ENCODE data around the gene SNRPD2.
"Not testable (repeated sequence)": the region's sequence is repeated elsewhere in the genome, so short reads cannot be mapped to it uniquely, and the experiment has no call there.

The SNRPD2 gene

DNA sequence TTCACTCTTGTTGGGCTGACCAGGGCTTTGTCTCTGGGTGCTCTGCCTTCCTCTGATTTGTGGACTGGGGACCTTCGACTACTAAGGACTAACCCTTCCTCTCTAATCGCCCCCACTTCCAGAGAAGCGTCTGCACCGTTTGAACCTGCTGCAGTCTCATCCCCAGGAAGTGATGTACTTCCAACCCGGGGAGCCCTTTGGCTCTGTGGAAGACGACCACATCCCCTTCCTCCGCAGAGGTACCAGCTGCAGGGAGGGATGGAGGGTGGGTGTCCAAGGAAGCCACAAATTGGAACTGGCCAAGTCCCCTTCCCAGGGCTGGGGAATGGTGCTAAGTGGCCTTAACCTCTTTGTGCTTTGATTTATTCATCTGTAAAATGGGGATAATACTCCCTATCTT, 9.9 kb upstream of the SNRPD2 start:
- no peak for DNase-seq

DNA sequence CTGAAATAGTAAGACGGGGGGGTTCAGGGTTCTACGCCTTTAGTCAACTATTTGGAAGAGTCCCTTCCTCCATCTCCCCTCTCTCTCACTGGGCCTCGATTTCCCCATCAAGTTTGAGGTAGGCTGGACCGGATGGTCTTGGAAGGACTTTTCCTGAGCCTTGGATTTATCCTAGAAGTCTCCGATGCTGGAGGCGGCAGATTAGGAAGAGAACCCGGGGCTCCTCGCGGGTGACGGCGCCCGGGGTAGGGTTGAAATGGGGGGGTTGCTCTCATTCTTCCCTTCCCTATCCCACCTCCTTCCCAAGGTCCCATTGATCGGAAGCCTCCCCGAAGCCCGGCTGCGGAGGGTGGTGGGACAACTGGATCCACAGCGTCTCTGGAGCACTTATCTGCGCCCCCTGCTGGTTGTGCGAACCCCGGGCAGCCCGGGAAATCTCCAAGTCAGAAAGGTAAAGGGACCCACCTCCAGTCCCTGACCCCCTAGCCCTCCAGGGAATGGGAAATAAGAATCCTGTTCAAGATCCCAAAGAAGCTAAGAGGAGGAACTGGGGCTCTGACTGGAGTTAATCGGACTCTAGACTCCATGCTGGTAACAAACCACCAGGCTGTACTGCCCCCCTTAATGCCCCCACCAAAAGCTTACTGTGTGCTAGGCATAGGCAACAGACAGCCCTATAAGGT, 1.5 kb upstream of the SNRPD2 start:
- DNase-seq = peak; percentile 75

DNA sequence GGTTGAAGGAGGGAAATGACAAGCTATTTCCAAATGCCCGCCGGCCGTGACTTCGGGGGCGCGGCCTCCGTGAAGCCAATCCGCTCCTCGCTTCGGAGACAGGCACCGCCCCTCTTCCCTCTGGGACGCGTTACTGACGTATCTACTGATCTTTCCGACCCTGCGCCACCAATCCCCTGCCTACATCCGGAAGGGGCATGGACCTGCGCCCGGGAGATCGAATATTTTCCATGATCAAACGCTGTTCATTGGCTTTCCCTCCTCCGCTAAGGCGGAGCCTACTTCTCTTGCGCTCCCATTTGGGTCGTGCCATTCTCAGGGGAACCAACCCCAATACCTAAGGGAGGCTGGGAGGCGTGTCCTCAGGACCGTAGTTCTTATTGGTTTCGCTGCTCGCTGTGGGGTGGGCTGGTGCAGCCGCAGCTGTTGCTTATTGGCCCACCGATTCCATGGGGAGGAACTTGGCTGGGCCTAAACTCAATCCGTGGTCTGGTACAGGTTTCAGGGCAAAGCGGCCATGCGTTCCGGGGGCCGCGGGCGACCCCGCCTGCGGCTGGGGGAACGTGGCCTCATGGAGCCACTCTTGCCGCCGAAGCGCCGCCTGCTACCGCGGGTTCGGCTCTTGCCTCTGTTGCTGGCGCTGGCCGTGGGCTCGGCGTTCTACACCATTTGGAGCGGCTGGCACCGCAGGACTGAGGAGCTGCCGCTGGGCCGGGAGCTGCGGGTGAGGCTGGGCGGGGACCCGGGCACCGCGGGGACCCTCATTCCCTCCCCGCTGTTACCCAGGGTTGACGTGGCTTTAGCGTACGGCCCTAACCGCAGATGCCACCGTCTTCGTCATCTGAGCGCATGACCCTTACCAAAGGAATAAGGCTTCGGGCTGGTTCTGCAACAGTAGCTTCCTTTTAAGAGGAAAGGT, 693 bp upstream of the SNRPD2 start, which contains the start of gene QPCTL:
TSS of gene QPCTL (plus strand) at position 480 of the 919 bp plus-strand sequence. CDS start at position 518, 38 bp downstream.
- DNase-seq = peak; percentile 95 to 98

DNA sequence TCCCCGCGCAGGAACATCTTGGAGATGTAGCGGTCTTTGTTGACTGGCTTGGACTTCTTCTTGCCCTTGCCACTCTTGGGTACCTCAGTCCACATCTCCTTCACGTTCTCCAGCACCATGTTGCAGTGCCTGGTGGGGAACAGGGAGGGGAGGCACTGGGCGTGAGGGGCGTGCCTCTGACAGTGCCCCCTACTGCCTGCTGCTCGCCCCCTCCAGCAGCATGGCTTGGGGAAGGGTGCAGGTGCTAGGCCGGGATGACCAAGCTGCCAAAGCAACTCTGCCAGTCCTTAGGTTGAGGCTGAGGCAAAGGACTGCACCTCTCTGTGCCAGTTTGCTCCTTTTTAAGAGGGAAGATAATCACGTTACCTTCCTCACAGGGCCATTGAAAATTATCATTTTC, 4.2 kb downstream of the SNRPD2 start:
- DNase-seq = no peak

DNA sequence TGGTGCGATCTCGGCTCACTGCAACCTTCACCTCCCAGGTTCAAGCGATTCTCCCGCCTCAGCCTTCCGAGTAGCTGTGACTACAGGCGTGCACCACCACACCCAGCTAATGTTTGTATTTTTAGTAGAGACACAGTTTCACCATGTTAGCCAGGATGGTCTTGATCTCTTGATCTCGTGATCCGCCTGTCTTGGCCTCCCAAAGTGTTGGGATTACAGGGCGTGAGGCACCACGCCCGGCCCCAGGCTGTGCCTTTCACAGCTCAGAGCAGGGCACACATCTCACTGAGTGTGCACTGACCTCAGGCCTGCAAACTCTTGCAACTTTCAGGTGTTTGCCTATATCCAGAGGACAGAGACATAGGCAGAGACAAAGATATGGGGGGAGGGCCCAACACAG, 6.7 kb downstream of the SNRPD2 start:
- DNase-seq = not testable (repeated sequence)

DNA sequence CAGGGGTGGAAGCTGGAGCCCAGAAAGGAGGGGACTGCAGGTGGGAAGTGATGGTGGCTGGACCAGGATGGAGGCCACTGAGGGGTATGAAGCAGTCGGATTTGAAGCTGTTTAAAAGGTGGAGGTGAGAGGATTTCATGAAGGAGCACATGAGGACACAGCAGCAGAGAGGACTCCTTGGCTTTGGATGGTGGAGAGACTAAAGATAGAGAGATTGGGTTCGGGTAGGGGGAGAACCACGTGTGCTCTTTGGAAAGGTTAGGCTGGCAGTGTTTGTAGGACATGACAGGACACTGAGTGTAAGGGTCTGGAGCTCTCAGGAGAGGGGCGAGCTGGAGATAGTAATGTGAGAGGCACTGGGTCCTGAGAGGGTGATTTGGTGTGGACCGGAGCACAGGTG, 8.8 kb downstream of the SNRPD2 start:
- DNase-seq = no peak

DNA sequence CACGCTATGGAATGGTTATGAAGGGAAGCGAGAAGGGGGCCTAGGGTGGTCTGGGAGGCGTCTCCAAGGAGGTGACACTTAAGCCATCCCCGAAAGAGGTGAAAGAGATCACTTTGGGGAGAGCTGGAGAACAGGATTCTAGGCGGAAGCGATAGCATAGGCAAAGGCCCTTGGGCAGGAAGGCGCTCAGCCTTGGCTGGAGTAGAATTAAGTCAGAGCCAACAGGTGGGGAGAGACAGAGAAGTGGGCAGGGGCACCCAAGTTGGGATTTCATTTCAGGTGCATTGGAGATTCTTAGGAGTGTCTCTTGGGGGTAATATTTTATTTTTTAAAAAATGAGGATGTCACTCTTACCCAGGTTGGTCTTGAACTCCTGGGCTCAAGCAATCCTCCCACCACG, 9.6 kb downstream of the SNRPD2 start:
- DNase-seq = no peak

DNA sequence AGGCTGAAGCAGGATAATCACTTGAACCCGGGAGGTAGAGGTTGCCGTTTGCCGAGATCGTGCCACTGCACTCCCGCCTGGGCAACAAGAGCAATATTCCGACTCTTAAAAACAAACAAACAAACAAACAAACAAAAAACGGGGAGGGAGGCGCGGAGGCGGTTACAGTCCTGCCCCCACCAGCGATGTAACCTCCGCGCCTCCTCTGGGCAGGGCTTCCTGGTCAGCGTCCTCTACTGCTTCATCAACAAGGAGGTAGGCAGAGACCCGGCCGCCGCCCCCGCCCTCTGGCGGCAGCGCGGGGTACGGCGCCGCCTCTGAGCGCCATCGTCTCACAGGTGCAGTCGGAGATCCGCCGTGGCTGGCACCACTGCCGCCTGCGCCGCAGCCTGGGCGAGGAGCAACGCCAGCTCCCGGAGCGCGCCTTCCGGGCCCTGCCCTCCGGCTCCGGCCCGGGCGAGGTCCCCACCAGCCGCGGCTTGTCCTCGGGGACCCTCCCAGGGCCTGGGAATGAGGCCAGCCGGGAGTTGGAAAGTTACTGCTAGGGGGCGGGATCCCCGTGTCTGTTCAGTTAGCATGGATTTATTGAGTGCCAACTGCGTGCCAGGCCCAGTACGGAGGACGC, 10.2 kb downstream of the SNRPD2 start:
- peak; percentile 77 to 82 for DNase-seq

DNA sequence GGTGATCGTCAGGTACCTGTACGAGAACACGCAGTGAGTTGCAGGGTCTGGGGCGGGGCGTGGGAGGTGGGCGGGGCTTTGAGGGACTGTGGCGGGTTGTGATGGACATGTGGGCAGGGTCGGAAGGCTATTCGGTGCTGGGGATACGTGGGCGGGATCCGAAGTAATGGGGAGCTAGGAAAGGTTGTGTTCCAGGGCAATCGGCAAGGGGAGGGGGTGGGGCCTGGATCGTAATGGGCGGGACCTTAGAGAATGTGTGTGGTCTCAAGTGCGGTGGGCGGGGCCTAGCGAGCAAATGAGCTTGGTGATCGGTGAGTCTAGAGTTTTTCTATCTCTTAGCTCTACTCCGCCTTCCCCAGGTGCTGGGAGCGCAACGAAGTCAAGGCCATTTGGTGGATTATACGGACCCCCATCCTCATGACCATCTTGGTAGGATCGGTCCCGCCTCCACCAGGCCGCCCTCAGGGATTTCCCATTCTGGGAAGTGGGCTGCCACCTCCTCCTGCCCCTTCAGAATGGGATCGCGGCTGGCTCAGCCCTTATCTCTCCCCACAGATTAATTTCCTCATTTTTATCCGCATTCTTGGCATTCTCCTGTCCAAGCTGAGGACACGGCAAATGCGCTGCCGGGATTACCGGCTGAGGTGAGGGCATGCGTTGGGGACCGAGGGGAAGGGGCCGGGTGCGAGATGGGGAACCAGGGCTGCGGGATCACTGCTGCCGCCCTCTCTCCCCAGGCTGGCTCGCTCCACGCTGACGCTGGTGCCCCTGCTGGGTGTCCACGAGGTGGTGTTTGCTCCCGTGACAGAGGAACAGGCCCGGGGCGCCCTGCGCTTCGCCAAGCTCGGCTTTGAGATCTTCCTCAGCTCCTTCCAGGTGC, 14.2 kb downstream of the SNRPD2 start:
- DNase-seq = peak; percentile 86 to 89

DNA sequence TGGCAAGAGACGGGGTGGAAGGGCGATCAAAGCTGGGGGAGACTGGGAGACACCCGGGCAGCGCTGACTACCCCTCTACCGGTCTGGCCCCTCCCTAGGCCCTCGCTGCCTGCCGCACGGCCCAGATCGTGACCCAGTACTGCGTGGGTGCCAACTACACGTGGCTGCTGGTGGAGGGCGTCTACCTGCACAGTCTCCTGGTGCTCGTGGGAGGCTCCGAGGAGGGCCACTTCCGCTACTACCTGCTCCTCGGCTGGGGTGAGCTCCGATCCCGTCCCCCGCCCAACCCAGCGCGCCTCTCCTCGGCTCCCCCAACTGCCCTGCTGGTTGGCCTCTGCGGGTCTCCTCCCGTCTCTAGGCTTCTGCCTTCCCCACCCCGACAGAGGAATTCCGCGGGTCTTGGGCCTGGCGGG, 14.9 kb downstream of the SNRPD2 start:
- peak; percentile 75 to 82 for DNase-seq

DNA sequence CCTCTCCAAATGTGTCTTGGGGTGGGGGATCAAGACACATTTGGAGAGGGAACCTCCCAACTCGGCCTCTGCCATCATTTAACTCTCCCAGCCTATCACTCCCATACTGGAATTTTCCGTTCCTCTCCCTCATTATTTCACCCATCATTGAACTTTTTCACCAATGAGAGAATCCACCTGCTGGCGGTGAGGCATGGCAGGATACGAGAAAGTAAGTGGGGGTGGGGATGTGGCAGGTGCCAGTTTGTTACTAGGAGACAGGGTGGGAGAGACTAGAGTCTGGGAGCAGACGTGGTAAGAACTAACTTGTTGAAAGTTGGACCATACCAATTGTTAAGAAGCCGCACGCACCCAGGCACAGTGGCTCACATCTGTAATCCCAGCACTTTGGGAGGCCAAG, 16.8 kb downstream of the SNRPD2 start:
- no peak for DNase-seq

DNA sequence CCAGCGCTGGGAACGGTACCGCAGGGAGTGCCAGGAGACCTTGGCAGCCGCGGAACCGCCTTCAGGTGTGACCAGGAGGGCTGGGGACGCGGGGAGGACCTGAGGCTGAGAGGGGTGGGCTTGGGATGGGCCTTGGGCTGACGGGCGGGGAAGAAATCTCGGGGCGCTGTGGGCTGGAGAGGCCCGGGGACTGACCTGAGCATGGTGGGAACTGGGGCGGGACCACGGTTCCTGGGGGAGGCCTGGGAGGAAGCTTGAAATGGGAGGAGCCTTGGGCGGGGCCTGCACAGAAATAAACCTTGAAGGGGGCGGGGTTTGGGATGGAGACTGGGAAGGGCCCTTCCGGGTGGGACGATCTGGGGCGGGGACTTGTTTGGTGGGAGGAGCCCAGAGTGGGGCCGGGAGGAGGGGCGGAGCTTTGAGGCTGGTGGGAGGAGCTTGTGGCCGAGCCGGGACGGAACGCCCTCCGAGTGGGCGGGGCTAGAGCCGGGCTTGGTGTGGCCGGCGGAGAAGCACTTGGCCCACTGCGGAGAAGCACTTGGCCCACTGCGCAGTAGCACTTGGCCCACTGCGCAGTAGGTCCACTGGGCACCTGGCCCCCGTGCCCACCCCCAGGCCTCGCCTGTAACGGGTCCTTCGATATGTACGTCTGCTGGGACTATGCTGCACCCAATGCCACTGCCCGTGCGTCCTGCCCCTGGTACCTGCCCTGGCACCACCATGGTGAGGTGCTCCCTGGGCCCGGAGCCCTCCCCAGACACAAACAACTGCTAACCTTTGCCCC, 20.9 kb downstream of the SNRPD2 start:
- peak; percentile 30 to 37 for DNase-seq

DNA sequence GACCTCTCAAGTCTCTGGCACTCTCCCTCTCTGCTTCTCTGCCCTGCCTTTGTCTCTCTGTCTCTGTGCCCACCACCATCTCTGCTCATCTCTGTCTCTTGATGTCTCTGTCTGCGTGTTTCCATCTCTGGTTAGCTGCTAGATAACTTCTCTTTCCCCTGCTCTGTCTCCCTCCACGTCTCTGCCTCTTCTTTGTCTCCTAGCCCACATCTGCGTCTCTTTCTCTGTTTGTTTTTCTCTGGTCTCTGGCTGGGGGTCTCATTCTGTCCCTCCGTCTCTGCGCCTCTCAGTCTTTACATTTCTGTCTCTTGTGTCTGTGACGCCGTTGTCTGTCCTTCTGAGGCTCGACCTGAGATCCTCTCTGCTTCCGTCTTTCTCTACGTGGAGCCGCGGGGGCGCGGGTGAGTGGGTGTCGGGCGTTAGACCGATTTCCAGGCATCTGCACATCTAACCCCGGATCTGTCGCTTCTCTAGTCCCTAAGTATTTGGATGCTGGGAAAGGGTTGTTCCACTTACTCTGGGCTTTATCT, 23.3 kb downstream of the SNRPD2 start:
- peak; percentile 52 to 56 for DNase-seq

DNA sequence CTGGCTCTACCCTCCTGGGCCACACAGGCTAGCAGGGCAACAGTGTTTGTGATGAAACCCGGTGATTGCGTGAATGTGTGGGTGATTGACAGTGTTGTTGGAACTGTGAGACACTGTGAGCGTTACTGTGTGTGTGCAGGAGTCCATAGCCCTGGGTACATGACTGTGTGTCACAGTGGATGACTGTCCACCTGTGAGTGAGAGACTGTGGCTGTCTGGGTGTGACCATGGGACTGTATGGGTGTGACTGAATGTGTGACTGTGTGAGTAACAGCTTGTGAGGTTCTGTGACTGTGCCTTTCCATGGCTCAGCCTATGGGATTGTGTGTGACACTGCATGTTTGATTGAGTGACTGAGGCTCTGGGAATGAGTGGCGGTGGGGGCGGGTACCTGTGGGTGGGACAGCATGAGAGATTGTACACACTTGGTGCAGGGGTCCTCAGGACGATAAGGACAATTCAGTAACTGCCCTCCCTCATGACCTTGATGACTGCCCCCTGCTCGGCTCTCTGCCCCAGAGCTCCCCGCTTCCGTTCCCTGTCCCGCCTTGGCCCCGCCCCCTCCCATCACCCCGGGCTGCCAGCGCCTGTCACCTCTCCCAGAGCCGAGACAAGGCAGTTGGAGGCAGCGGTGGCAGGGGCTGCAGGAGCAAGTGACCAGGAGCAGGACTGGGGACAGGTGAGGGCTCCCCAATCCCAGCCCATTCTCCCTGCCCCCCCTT, 24.0 kb downstream of the SNRPD2 start, which contains the start of gene GIPR:
TSS of gene GIPR (plus strand) at position 602 of the 722 bp plus-strand sequence. CDS start 1,300 bp downstream, outside the sequence.
- DNase-seq = peak; percentile 44 to 54

DNA sequence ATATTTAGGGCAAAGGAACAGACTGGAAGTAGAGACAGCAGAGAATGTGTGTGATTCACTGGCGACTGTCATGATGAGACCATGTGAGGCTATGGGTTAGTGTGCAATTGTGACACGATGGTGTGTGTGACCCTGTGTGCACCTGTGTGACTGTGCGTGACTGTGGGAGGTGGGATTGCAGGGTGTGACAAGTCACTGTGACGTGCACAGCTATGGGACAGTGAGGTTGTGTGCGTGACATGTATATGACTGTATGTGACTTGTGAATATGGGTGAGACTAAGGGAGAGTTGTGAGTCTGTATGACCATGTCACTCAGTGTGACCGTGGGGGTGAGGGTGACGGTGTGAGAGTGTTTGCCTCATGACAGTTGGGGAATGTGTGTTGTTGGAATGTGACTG, 27.2 kb downstream of the SNRPD2 start:
- DNase-seq = no peak

DNA sequence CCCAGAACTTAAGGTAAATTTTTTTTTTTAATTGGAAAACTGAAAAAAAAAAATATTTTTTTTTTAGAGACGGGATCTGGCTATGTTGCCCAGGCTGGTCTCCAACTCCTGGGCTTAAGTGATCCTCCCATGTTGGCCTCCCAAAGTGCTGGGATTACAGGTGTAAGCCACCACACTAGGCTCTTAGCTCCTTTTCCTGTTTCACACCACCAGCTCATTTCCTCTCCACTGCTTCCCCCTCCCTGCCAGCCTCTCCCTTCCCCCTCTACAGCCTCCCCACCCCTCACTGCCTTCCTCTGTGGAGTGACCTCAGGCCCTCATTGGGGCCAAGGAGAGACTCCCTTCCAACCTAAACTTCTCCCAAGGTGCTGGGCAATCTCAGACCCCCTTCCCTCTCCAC, 28.0 kb downstream of the SNRPD2 start:
- no peak for DNase-seq

DNA sequence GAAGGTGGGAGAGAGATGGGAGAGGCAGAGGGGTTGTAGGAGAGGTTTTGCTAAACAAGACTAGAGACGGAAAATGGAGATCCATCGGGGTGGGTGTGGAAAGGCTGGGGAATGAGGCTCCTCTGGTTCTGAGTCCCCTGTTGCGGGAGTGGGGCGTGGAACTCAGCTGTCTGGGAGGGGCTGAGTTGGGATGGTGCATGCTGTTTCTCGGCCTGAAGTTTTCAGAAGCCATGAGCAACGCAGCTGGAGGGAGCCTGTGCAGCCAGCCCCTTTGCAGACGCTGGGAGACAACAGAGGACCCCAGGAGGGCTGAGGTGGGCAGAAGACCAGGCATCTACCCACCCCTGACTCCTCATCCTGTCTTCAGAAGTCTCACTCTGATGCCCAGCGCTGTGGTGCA, 31.1 kb downstream of the SNRPD2 start:
- no peak for DNase-seq

DNA sequence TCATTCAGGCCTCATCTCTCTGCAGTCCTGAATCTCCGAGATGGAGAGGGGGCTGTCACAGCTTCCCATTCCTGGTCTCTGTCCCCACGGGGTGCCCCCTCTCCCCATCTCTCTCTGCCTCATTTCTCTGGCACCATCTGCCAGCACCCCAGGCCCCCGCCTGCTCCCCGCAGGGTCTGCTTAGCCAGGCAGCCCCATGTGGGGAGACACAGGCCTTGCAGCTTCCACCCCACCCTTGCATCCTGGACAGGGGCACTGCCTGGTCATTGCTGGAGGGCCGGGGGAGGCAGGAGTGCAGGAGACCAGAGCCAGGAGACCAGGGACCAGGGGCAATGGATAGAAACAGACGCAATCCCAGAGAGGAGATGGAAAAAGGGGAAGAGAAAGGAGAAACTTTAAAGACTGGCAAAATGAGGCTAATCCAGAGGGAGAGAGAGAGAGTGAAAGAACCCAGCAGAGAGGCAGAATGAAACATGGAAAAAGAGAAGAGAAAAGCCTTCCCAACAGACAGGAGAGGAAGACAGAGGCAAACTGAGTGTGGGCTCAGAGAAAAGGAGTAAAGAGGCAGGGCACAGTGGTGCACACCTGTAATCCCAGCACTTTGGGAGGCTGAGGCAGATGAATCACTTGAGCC, 32.5 kb downstream of the SNRPD2 start:
- DNase-seq = no peak

DNA sequence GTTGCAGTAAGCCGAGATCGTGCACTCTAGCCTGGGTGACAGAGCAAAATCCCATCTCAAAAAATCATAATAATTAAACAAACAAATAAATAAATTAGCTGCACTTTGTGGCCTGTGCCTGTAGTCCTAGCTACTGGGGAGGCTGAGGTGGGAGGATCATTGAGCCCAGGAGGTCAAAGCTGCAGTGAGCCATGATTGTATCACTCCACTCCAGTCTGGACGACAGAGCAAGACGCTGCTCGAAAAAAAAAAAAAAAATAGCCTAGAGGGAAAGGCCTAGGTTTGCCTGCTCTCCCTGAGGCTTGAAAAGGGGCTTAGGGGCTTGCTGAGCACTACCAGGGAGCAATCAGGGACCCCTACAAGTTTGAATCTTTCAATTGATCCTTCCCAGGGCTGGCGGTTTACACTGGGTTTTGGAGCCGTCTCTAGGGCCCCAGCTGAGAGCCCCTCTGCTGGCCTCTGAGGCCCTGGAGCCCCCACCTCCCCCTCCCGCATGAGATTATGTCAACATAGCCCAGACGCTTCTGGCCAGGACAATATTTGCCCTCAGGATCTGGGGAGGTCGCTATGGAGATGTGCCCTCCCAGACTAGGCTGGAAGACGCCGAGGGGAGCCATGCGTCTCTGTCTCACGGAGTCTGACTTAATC, 34.1 kb downstream of the SNRPD2 start:
- no peak for DNase-seq

DNA sequence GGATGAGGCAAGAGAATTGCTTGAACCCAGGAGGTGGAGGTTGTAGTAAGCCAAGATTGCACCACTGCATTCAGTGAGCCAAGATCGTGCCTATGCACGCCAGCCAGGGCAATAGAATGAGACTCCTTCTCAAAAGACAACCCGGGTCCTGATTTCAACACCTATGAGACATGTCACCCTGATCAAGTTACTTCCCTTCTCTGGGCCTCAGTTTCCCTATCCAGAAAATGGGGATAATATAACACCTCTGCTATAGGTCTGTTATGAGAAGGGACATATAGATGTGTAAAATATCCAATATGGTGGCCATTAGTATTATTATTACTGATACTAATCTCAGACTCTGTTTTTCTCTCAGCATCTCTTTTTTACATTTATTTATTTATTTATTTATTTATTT, 36.7 kb downstream of the SNRPD2 start:
- no peak for DNase-seq
